Omental fat pad (tissue), 4 donors: ENCODE data around the gene ARL6IP5. TPM values are rescaled to one million over a fixed set of nuclear protein-coding genes. Genes with fewer than 3 reads are reported as not detected.

ENCODE experiments used
- ATAC-seq: fragments of 150-250 bp; one replicate; pipeline ENCODE4 v1.9.1; 2016; ENCODE audit warnings: mild to moderate bottlenecking, moderate library complexity; ENCODE audit not compliant: low FRiP score
- DNase-seq: peaks from one replicate; pipeline ENCODE4 v3.0.0-alpha.2; 2019; ENCODE audit warnings: low spot score
- small RNA-seq: library from RNA; depleted of rRNA; stranded (forward); fragments of <200 nt; gene quantifications from one replicate; pipeline ENCODE3, GENCODE V24; 2016
- total RNA-seq, 4 donors: library from RNA; depleted of rRNA; stranded (reverse); fragments of >200 nt; gene quantifications; one replicate each; pipeline ENCODE4 v1.1.0, GENCODE V29; 2016
- TF ChIP-seq, protein P1 (sequence below), 3 donors: fragments of 450-650 bp; IDR thresholded peaks; one replicate each; pipeline ENCODE4 v1.5.1; 2016 to 2017; ENCODE audit warnings: antibody characterized with exemption in 3 of 3, mild to moderate bottlenecking in 3 of 3, moderate library complexity in 2 of 3

Gene ARL6IP5
- total RNA-seq, 4 donors from 2014 or later = 113 to 215 (median 199) TPM

DNA sequence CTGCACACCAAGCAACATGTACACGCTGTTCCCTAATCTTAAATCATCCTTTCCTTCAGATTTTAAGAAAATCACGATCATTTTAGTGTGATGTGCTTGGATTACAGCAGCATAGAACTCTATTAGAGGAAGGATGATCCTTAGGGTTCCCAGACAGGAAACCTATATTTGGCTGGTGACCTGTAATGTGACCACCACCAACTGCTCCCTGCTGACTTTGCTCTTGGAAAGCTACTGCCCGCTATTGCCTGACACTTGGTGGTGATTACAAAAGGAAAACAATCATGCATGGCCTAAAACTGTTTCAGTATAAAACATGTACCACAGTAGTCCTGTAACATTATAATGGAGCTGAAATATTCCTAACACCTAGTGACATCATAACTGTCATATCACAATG lies 64.8 kb downstream of the ARL6IP5 start:
- TF ChIP-seq, protein P1, sequence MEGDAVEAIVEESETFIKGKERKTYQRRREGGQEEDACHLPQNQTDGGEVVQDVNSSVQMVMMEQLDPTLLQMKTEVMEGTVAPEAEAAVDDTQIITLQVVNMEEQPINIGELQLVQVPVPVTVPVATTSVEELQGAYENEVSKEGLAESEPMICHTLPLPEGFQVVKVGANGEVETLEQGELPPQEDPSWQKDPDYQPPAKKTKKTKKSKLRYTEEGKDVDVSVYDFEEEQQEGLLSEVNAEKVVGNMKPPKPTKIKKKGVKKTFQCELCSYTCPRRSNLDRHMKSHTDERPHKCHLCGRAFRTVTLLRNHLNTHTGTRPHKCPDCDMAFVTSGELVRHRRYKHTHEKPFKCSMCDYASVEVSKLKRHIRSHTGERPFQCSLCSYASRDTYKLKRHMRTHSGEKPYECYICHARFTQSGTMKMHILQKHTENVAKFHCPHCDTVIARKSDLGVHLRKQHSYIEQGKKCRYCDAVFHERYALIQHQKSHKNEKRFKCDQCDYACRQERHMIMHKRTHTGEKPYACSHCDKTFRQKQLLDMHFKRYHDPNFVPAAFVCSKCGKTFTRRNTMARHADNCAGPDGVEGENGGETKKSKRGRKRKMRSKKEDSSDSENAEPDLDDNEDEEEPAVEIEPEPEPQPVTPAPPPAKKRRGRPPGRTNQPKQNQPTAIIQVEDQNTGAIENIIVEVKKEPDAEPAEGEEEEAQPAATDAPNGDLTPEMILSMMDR (IDR thresholded peaks at IDR 0.05) = no peak
- ATAC-seq = no peak
- no peak for DNase-seq

Small RNA genes within 50 kb of the gene (small RNA-seq; reads per million reads assigned to genes)
- gene MIR3136 = not detected

Other genes with a start within 250 kb of the ARL6IP5 start
- gene TAFA4, start 152.4 kb upstream of the ARL6IP5 start, total RNA-seq = not detected
- gene EOGT, start 71.3 kb upstream of the ARL6IP5 start, total RNA-seq = 10 to 100 TPM; 26.1 to 47.9 (median 37.6) TPM
- 10 to 100 TPM; 27.6 to 41.8 (median 30.2) TPM for gene TMF1, start 32.6 kb upstream of the ARL6IP5 start, total RNA-seq
- 10 to 100 TPM; 39.1 to 78.8 (median 42.6) TPM for gene UBA3, start 4.6 kb upstream of the ARL6IP5 start, total RNA-seq
- gene LMOD3, start 37.7 kb downstream of the ARL6IP5 start, total RNA-seq = not detected